ACHN (cell line): ENCODE measurements around the gene ABCG1.

Source experiments
- DNase-seq: peaks from one replicate; pipeline ENCODE4 v3.0.0-alpha.2; 2015
- in situ Hi-C: cut with HindIII; loops from 2 replicates; pipeline ENCODE4 v1.10.0; 2017; ENCODE audit warnings: low sequenced_read_pairs, low pct_ligation_motif_present, low pct_unique_long_range_greater_than_20kb

Gene ABCG1

GRCh38 chr21:42242611-42243010, 23.7 kb downstream of the ABCG1 start:
- in situ Hi-C loops: no loop called here
- DNase-seq: no peak

GRCh38 chr21:42243026-42243425, 24.1 kb downstream of the ABCG1 start:
- in situ Hi-C loops: no loop called here
- no peak for DNase-seq

GRCh38 chr21:42245331-42246193, 26.6 kb downstream of the ABCG1 start:
- in situ Hi-C loops: no loop called here
- DNase-seq: no peak

- DNase-seq: no peak
- in situ Hi-C loops: no loop called here
These were observed 28.8 kb downstream of the ABCG1 start for GRCh38 chr21:42247716-42248115.

GRCh38 chr21:42248241-42248640, 29.3 kb downstream of the ABCG1 start:
- in situ Hi-C loops: no loop called here

GRCh38 chr21:42248783-42249597, 30.1 kb downstream of the ABCG1 start:
- no peak for DNase-seq
- in situ Hi-C loops: no loop called here

More at GRCh38 chr21:42248241-42248640, 29.3 kb downstream of the ABCG1 start:
- DNase-seq: no peak

- in situ Hi-C loops: no loop called here
- no peak for DNase-seq
These were observed 31.8 kb downstream of the ABCG1 start for GRCh38 chr21:42250422-42251403.

DNA sequence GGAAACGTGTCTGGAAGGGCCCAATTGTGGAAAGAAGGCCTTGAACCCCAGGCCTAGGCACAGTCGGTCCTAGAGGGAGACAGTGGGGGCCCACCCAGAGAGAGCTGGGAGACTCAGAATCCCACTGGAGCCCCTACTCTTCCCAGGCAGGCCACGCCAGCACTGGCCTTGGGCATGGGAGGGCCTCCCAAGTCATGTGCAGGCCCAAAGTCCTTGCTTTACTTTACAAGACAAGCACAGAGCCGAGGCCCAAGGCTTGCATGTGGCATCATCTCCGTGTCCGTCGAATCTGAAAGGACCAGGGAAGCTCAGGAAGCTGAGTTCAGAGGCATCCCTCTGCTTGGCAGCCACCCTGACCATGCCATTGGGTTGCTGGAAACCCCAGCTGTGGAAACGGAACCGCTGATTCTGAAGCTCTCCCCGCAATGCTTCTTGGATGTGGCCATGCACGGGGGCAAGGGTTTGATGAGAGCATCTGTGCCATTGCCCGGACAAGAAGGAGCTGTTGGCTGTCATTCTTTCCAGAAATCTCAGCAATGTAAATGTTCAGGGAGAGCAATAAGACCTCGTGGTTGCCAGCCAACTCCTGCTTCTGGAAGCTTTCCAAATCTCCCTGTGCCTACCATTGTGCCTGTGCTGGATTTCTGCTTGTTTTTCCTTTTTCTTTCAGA, 32.8 kb downstream of the ABCG1 start:
- DNase-seq: no peak
- in situ Hi-C loops: no loop called here

DNA sequence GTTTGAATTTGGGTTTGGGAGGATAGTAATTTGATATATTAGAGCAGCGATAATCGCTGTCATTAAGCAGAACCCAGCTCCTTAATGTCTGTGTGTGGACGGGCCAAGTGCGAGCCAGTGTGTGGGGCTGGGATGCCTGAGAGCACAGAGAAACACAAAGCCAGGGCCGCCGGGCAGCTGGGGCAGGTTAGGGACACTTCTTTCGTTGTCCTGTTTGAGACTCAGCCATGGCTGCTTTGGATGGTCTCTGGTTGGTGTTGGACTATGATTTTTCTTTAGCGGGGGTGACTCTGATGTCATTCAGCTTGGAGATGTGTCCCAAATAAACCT, 33.4 kb downstream of the ABCG1 start:
- in situ Hi-C loops: no loop called here
- DNase-seq: no peak

- in situ Hi-C loops: no loop called here
- no peak for DNase-seq
These were observed 33.9 kb downstream of the ABCG1 start for GRCh38 chr21:42252778-42253340.

DNA sequence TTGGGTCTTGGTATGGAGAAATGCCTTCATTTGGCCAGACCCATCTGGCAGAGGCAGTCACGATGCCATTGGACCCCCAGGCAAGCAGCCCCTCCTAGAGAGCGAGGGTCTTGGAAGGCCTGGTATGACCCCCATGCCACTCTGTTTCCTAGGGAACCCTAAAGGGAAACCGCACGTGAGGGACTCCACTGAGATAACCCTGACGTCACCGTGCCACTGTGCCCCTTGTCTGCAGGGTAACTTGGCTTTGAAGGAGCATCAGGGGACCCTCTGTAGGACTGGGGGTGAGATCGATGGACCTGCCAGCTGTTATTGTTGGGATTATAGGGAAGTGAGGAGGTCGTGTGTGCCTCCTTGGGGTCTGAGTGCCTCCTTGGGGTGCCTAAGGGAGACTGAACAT, 34.5 kb downstream of the ABCG1 start:
- no peak for DNase-seq
- in situ Hi-C loops: no loop called here

GRCh38 chr21:42254083-42254482, 35.1 kb downstream of the ABCG1 start:
- DNase-seq: no peak
- in situ Hi-C loops: no loop called here

DNA sequence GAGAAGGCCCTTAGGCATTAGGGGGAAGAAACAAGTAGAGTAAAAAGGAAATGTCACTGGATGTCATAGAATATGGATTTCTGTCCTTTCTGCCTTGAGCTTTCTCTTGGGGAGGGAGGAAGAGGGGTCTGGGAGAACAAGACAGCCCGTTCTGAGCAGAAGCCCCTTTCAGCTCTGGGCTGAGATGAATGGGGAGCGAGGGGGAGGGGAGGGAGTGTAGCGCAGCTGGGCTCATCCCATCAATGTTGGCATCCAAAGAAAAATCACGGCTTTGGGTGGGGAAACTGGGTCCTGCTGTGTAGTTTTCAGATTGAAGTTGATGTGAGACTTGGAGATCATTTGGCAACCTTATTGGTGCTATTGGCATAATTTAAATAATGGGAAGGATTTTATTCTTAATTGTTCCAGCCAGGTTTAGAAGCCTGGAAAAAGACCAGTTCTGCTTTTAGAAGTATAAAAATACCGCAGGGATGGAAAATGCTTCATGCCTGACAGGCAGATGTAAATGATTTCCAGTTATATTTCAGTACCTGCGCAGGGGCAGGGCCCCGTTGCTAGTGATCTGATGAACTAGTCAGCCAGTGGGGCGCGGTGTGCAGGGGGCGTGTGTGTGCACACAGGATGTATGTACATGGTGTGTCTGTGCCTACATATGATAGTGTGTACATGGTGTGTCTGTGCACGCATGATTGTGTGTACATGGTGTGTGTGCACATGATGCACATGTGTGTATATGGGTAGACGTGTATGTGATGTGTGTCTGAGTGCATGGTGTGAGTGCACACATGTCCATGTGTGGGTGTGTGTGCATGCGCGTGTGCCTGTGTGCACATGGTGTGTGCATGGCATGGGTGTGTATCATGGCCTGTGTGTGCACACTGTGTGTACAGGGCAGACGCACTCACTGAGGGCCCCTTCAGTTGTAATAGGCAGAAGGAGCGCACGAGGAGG, 36.0 kb downstream of the ABCG1 start:
- no peak for DNase-seq
- in situ Hi-C loops: no loop called here

DNA sequence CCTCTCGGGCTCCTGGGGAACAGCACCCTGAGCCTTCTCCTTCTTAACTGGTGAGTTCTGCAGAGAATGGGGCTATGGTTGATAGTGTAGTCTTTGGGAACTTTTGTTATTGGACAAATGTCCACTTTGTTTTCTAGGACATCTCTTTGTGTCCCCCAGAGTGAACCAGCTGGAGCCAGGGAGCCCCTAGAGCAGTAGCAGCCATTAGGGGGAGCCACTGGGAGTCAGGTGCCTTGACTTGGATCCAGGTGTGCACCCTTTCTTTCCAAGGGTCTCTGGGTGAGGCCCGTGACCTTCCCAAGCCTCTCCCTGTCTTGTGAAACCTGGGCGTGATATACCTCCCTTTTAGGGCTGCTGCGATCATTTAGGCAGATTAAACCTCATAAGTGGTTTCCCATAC, 36.9 kb downstream of the ABCG1 start:
- in situ Hi-C loops: no loop called here
- no peak for DNase-seq

DNA sequence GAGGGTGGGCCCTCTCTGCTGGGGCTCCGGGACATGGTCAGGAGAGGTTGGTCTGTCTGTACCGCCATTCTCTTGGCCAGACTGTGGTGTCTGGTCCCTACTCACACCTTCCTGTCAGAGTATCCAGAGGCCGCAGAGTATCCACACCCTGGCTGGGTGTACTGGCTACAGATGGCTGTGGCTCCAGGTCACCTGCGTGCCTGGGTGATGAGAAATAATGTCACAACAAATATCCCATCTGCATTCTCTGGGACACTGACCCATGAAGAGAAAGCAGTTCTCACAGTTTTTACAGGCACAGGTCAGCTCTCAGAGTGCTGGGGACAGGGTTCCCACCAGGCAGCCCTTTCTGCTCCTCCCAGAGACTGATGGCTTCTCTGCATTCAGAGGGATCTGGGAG, 37.4 kb downstream of the ABCG1 start:
- in situ Hi-C loops: no loop called here
- DNase-seq: no peak

- in situ Hi-C loops: no loop called here
- no peak for DNase-seq
These were observed 38.3 kb downstream of the ABCG1 start for GRCh38 chr21:42257091-42257765.
